Activated naive CD8-positive, alpha-beta T cell (primary cell): ENCODE results near the gene RAMP3.
"Not testable (repeated sequence)": the region's sequence is repeated elsewhere in the genome, so short reads cannot be mapped to it uniquely, and the experiment has no call there.

ENCODE experiments used
- H3K27ac Mint-ChIP-seq: one replicate; pipeline ENCODE4 v1.8.0; 2021; ENCODE audit warnings: mixed read lengths
- H3K27me3 Mint-ChIP-seq: one replicate; pipeline ENCODE4 v1.8.0; 2021; ENCODE audit warnings: mixed read lengths
- H3K36me3 Mint-ChIP-seq: one replicate; pipeline ENCODE4 v1.8.0; 2021; ENCODE audit warnings: mixed read lengths
- H3K4me1 Mint-ChIP-seq: one replicate; pipeline ENCODE4 v1.8.0; 2021; ENCODE audit warnings: low read depth, mixed read lengths
- H3K4me3 Mint-ChIP-seq: one replicate; pipeline ENCODE4 v1.8.0; 2021; ENCODE audit warnings: mild to moderate bottlenecking, mixed read lengths
- H3K9me3 Mint-ChIP-seq: one replicate; pipeline ENCODE4 v1.8.0; 2021; ENCODE audit warnings: low read depth, mixed read lengths

RAMP3 gene

GRCh38 chr7:45159296-45159695 is 1.7 kb downstream of the RAMP3 start:
- Mint-ChIP-seq H3K36me3 (no peaks in the 10 kb centered on the region), H3K4me3 (no peak overlapping the region), H3K27ac (no peak overlapping the region), H3K27me3 (peaks cover 15% of the 10 kb centered on the region), H3K9me3 (peaks cover 4% of the 10 kb centered on the region), H3K4me1 (peaks cover 7% of the 10 kb centered on the region)

- Mint-ChIP-seq H3K9me3 (peaks cover 4% of the 10 kb centered on the region), H3K27ac (no peak overlapping the region), H3K27me3 (peaks cover 15% of the 10 kb centered on the region), H3K4me3 (no peak overlapping the region), H3K36me3 (no peaks in the 10 kb centered on the region), H3K4me1 (peaks cover 7% of the 10 kb centered on the region)
Measured at GRCh38 chr7:45160417-45160881, 2.9 kb downstream of the RAMP3 start.

DNA sequence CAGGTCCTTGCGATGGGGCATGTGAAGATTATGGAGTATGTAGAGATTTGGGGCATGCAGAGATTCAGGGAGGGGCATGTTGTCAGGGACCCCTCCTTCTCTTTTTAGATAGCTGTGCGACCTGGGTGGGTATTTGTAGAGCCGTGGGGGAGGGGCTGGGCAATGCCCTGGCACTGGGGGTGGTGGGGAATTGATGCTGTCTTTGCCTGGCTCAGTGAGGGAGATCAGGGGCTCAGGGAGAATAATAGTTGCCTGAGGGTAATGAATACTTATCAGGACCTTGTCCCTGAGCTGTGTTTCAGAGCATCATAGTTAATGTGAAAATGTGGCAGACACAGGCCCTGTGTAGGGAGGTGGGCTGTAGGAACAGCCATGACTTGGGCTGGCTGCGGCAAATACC is 3.5 kb downstream of the RAMP3 start:
- H3K36me3 Mint-ChIP-seq, result no peaks in the 10 kb centered on the region
- peaks cover 15% of the 10 kb centered on the region for H3K27me3 Mint-ChIP-seq
- no peak overlapping the region for H3K27ac Mint-ChIP-seq
- H3K4me3 Mint-ChIP-seq, result no peak overlapping the region
- H3K9me3 Mint-ChIP-seq, result peaks cover 4% of the 10 kb centered on the region
- peaks cover 7% of the 10 kb centered on the region for H3K4me1 Mint-ChIP-seq

GRCh38 chr7:45161842-45162241 is 4.3 kb downstream of the RAMP3 start:
- Mint-ChIP-seq H3K9me3 (peaks cover 4% of the 10 kb centered on the region), H3K4me1 (peaks cover 5% of the 10 kb centered on the region), H3K27ac (no peak overlapping the region), H3K4me3 (no peak overlapping the region), H3K27me3 (peaks cover 13% of the 10 kb centered on the region), H3K36me3 (no peaks in the 10 kb centered on the region)

GRCh38 chr7:45162311-45162845 is 4.8 kb downstream of the RAMP3 start:
- peaks cover 1% of the 10 kb centered on the region for H3K4me1 Mint-ChIP-seq
- H3K27me3 Mint-ChIP-seq, result peaks cover 10% of the 10 kb centered on the region
- H3K27ac Mint-ChIP-seq, result no peak overlapping the region
- peaks cover 4% of the 10 kb centered on the region for H3K9me3 Mint-ChIP-seq
- H3K4me3 Mint-ChIP-seq, result no peak overlapping the region
- H3K36me3 Mint-ChIP-seq, result no peaks in the 10 kb centered on the region

GRCh38 chr7:45162943-45163691 is 5.5 kb downstream of the RAMP3 start:
- Mint-ChIP-seq H3K27me3 (peaks cover 10% of the 10 kb centered on the region), H3K9me3 (peaks cover 4% of the 10 kb centered on the region), H3K27ac (no peak overlapping the region)

GRCh38 chr7:45163692-45164052 is 6.1 kb downstream of the RAMP3 start:
- no peaks in the 10 kb centered on the region for H3K36me3 Mint-ChIP-seq
- H3K4me3 Mint-ChIP-seq, result no peak overlapping the region
- H3K9me3 Mint-ChIP-seq, result peaks cover 4% of the 10 kb centered on the region
- H3K27me3 Mint-ChIP-seq, result peaks cover 4% of the 10 kb centered on the region
- peaks cover 1% of the 10 kb centered on the region for H3K4me1 Mint-ChIP-seq
- H3K27ac Mint-ChIP-seq, result no peak overlapping the region

More at GRCh38 chr7:45162943-45163691, 5.5 kb downstream of the RAMP3 start:
- Mint-ChIP-seq H3K4me3 (no peak overlapping the region), H3K36me3 (no peaks in the 10 kb centered on the region), H3K4me1 (peaks cover 1% of the 10 kb centered on the region)

GRCh38 chr7:45164271-45164670 is 6.7 kb downstream of the RAMP3 start:
- H3K9me3 Mint-ChIP-seq, H3K27ac Mint-ChIP-seq, H3K4me1 Mint-ChIP-seq, H3K4me3 Mint-ChIP-seq, H3K27me3 Mint-ChIP-seq, H3K36me3 Mint-ChIP-seq: not testable (repeated sequence)

DNA sequence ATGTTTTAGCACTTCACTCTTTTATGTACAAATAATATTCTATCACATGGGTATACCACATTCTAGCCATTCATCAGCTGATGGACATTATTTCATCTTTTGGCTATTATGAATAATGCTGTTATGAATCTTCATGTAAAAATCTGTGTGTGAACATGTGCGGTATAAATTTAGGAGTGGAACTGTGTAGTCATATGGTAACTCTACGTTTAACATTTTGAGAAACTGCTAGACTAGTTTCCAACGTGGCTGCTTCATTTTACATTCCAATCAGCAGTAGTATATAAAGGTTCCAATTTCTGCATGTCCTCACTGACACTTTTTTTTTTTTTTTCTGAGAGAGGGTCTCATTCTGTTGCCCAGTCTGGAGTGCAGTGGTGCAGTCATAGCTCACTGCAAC is 8.3 kb downstream of the RAMP3 start:
- Mint-ChIP-seq H3K36me3 (no peaks in the 10 kb centered on the region), H3K9me3 (peaks cover 4% of the 10 kb centered on the region), H3K4me3 (no peak overlapping the region), H3K4me1 (no peaks in the 10 kb centered on the region), H3K27me3 (peaks cover 2% of the 10 kb centered on the region), H3K27ac (no peak overlapping the region)

GRCh38 chr7:45171946-45172345 is 14.4 kb downstream of the RAMP3 start:
- H3K27me3 Mint-ChIP-seq, result peaks cover 2% of the 10 kb centered on the region
- no peak overlapping the region for H3K27ac Mint-ChIP-seq
- H3K9me3 Mint-ChIP-seq, result no peaks in the 10 kb centered on the region
- no peak overlapping the region for H3K4me3 Mint-ChIP-seq
- H3K4me1 Mint-ChIP-seq, result no peaks in the 10 kb centered on the region
- no peaks in the 10 kb centered on the region for H3K36me3 Mint-ChIP-seq

DNA sequence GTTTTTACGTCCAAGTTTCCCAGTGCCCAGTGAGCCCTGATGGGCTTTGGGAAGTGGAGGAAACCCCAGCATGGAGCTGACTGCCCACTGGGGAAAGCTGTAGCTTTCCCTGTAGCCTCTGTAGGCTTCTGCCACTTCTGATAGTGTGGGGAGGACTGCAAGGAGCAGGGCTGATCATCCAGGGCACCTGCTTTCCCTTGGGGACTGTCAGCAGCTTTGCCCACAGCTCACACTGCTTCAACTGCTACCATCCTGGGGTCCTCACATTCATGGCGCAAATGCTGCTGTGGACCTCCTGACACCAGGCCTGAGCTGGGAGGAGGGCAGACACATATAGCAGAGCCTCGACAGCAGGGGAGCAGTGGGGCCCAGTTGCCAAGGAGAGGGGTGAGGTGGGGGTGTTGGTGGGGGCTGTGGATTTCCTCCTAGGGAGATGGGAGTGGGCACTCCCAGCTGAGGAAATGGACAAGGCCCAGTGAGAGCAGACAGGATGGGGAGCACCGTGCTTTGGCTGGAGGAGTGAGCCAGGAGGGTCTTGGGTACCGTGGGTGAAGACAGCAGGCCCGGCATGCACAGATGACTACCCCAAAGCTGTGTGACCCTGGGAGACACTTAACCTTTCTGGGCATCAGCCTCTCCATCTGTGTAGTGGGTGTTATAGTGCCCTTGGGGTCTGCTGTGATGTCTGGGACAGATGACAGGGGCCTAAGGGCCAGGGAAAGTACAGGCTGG is 16.2 kb downstream of the RAMP3 start:
- no peak overlapping the region for H3K27ac Mint-ChIP-seq
- H3K4me1 Mint-ChIP-seq, result no peaks in the 10 kb centered on the region
- no peak overlapping the region for H3K4me3 Mint-ChIP-seq
- H3K27me3 Mint-ChIP-seq, result peaks cover 2% of the 10 kb centered on the region
- H3K36me3 Mint-ChIP-seq, result no peaks in the 10 kb centered on the region
- no peaks in the 10 kb centered on the region for H3K9me3 Mint-ChIP-seq

DNA sequence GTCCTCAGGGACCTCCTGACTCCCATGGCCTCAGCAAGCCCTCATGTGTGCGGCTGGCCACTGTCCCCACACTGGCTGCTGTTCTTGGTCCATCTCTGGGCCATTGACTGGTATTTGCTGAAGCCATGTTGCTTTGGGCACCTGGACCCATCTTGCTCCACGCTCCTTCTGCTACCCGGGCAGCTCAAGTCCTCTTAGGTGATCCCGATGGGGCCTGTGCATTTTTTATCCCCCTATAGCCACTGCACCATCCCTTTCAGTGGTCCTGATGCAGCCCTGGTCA is 16.7 kb downstream of the RAMP3 start:
- Mint-ChIP-seq H3K36me3 (no peaks in the 10 kb centered on the region), H3K4me3 (no peak overlapping the region), H3K9me3 (no peaks in the 10 kb centered on the region), H3K27me3 (peaks cover 2% of the 10 kb centered on the region), H3K27ac (no peak overlapping the region), H3K4me1 (no peaks in the 10 kb centered on the region)

DNA sequence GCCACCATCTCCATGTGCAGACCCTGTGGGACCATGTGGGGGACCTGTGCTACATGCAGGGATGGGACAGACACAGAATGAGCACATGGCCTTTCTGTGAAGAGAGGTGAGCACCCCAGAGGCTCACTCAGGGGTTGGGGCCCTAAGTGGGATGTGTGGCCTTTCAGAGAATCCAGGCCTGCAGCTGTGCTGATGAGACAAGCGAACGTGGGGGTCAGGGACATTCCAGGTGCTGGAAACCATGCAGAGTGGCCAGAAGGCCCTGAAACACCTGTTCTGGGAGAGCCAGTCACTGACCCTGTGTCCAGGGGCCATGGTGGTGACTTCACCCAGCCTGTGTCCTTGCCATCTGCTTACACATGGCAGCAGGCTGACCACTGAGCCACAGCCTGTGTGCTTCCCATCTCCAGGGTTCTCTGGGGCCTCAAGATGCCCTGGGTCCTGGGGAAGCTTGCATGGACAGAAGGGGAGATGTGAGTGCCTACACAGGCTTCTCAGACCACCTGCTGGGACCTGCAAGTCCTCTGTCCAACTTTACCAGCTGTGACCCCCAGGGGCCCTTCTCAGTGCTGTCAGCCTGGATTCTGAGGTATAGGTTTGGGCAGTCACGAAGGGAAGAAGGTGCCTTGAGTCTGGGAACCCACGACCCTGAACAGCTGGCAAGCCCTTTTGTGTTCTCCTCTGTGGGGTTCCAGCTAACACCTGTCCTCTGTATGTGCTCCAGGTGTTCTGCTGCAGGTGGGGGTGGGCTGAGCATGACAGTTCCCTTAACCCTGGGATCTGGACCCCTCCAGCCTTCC is 17.6 kb downstream of the RAMP3 start:
- no peaks in the 10 kb centered on the region for H3K4me1 Mint-ChIP-seq
- peaks cover 3% of the 10 kb centered on the region for H3K27me3 Mint-ChIP-seq
- H3K36me3 Mint-ChIP-seq, result no peaks in the 10 kb centered on the region
- H3K4me3 Mint-ChIP-seq, result no peak overlapping the region
- no peak overlapping the region for H3K27ac Mint-ChIP-seq
- H3K9me3 Mint-ChIP-seq, result no peaks in the 10 kb centered on the region

DNA sequence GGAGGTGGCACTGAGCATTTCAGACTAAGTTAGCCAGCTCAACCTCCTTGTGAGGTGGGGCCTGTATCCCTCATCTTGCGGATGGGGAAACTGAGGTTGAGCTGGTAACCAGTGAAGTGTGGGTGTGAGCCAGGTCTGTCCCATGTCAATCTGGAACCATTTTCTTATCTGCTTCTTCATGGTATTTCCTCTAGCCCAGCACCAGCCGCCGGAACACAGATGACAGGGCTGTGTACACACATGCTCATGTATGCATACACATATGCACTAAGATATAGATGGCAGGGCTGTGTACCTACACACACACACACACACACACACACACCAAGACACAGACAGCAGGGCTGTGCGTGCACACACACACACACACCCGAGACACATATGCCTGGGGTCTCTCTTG is 18.5 kb downstream of the RAMP3 start:
- Mint-ChIP-seq H3K27me3 (peaks cover 3% of the 10 kb centered on the region), H3K4me1 (no peaks in the 10 kb centered on the region), H3K27ac (no peak overlapping the region), H3K4me3 (no peak overlapping the region), H3K9me3 (no peaks in the 10 kb centered on the region), H3K36me3 (no peaks in the 10 kb centered on the region)
